Activated CD8-positive, alpha-beta memory T cell treated with anti-CD3 and anti-CD28 coated beads for 48 hours (primary cell): ENCODE results near the gene CFAP119.

Experiments
- DNase-seq, 3 experiments: peaks; one replicate each; pipeline ENCODE4 v3.0.0-alpha.2; 2020; ENCODE audit warnings: low read depth in 2 of 3, low spot score in 2 of 3

Gene CFAP119

DNA sequence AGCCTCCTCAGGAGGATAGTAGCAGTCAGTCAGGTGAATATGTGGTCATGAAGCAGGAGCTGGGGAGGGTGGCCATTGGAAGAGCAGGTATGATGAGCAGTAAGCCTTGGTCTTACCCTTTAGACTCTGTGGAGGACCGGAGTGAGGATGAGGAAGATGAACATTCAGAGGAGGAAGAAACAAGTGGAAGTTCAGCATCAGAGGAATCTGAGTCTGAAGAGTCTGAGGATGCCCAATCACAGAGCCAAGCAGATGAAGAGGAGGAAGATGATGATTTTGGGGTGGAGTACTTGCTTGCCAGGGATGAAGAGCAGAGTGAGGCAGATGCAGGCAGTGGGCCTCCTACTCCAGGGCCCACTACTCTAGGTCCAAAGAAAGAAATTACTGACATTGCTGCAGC is 50.1 kb downstream of the CFAP119 start:
- DNase-seq = no peak

DNA sequence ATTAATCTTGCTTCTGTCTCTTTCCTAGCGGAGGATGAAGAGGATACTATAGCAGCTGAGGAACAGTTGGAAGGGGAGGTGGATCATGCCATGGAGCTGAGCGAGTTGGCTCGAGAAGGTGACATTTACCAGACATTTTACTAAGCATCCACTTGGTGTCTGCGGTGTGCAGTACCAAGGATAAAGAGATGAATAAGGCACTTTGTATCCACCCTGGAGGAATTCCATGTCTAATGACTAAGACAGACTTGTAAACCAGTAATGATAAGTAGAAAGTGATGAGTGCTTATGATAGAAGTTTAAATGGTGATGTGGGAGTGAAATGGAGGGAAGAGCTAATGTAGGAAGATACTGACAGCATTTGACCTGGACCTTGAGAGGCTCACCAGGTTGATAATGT is 50.9 kb downstream of the CFAP119 start:
- DNase-seq = no peak
